Ishikawa (cell line): Measurements from ENCODE around the gene ATG12.

Source experiments
- RAD21 ChIP-seq: IDR thresholded peaks from 2 replicates; pipeline ENCODE4 v1.6.1; 2012; ENCODE audit warnings: low read depth
- TCF12 ChIP-seq: IDR thresholded peaks from 2 replicates; pipeline ENCODE4 v1.6.1; 2012; ENCODE audit warnings: low read depth
- TEAD4 ChIP-seq: IDR thresholded peaks from 2 replicates; pipeline ENCODE4 v1.6.1; 2012

- TF ChIP-seq TEAD4: no peak
- no peak for TF ChIP-seq RAD21
- no peak for TF ChIP-seq TCF12
Measured at GRCh38 chr5:115873392-115873791, 32.0 kb upstream of the ATG12 start.
